HepG2 (cell line): Measurements from ENCODE around the gene SPAAR. TPM values are rescaled to one million over a fixed set of nuclear protein-coding genes. Genes with fewer than 3 reads are reported as not detected.

Experiments
- ATAC-seq: fragments of 200-7000 bp; cut with Tn5 transposase; 3 replicates; pipeline ENCODE4 v1.9.1; 2020; ENCODE audit warnings: mild to moderate bottlenecking, moderate library complexity
- BruUV-seq: library from RNA; stranded (reverse); fragments of 400-500 nt; replicated peaks from 2 replicates; lab custom pipeline; 2021; lab: Mats Ljungman, UMichigan
- CTCF ChIA-PET: fragments of 300-600 bp; formaldehyde crosslinking; extraction: SDS; loops from one replicate; lab custom pipeline; 2021; ENCODE audit warnings: low total read pairs, inconsistent platforms, low intra/inter-chr PET ratio; lab: Yijun Ruan, JAX
- POLR2A ChIA-PET: fragments of 350-600 bp; sonication (Branson Sonifier 250); formaldehyde crosslinking; loops from one replicate; lab custom pipeline; 2020; ENCODE audit warnings: antibody characterized with exemption, inconsistent platforms; lab: Yijun Ruan, JAX
- DNase-seq: peaks from one replicate; pipeline ENCODE4 v3.0.0-alpha.2; 2015; ENCODE audit warnings: low spot score
- FAIRE-seq: peaks from 3 replicates; lab custom pipeline; 2011; peaks lifted over from hg19 to GRCh38; lab: Jason Lieb, UNC
- H2AFZ ChIP-seq: one replicate; pipeline ENCODE4 v1.6.1; 2011; ENCODE audit warnings: low read length, inconsistent platforms
- H3K27ac ChIP-seq: fragments of 300-600 bp; 3 replicates; pipeline ENCODE4 v1.8.0; 2011; ENCODE audit warnings: mixed run types, mild to moderate bottlenecking, mixed read lengths, low read length, inconsistent platforms; ENCODE audit not compliant: insufficient read depth; ENCODE audit errors: extremely low read length
- H3K27me3 ChIP-seq, 2 experiments: fragments of 200-600 bp in 1 of 2; 2 replicates in 1 of 2; 3 replicates in 1 of 2; pipeline versions ENCODE4 v1.6.0 to v1.8.0; 2011; ENCODE audit warnings: low read length in 2 of 2, mild to moderate bottlenecking in 2 of 2, moderate library complexity in 2 of 2, inconsistent platforms in 1 of 2; ENCODE audit not compliant: insufficient read depth in 2 of 2, control insufficient read depth in 1 of 2
- H3K36me3 ChIP-seq, 2 experiments: fragments of 200-600 bp in 1 of 2; replicated peaks in 1 of 2; 2 replicates in 1 of 2; 3 replicates in 1 of 2; pipeline versions ENCODE4 v1.5.1 to v1.8.0; 2011; ENCODE audit warnings: low read length in 2 of 2, inconsistent platforms in 1 of 2; ENCODE audit not compliant: insufficient read depth in 2 of 2, control insufficient read depth in 1 of 2
- H3K4me1 ChIP-seq: 2 replicates; pipeline ENCODE4 v1.5.1; 2012; ENCODE audit warnings: low read length, inconsistent platforms; ENCODE audit not compliant: insufficient read depth
- H3K4me2 ChIP-seq: 2 replicates; pipeline ENCODE4 v1.6.0; 2011; ENCODE audit warnings: low read depth, low read length, inconsistent platforms
- H3K4me3 ChIP-seq, 3 experiments: fragments of 200-600 bp in 1 of 3; sonication (generic), shearing (Covaris generic) in 1 of 3; replicated peaks in 1 of 3; 2 replicates each; pipeline ENCODE4 v1.5.1; 2011 to 2016; ENCODE audit warnings: low read length in 3 of 3, inconsistent platforms in 2 of 3, low read depth in 2 of 3, mild to moderate bottlenecking in 2 of 3, control low read depth in 1 of 3, mixed read lengths in 1 of 3; ENCODE audit not compliant: insufficient read depth in 1 of 3
- H3K79me2 ChIP-seq: one replicate; pipeline ENCODE4 v1.6.1; 2011; ENCODE audit warnings: low read length, inconsistent platforms; ENCODE audit not compliant: insufficient read depth
- H3K9ac ChIP-seq: 2 replicates; pipeline ENCODE4 v1.6.0; 2011; ENCODE audit warnings: mild to moderate bottlenecking, low read depth, low read length, inconsistent platforms; ENCODE audit not compliant: insufficient read depth
- H3K9me3 ChIP-seq: 2 replicates; pipeline ENCODE4 v1.5.1; 2012; ENCODE audit warnings: mild to moderate bottlenecking, low read length
- H4K20me1 ChIP-seq: 2 replicates; pipeline ENCODE4 v1.6.0; 2011; ENCODE audit warnings: inconsistent platforms, mild to moderate bottlenecking, low read length, moderate library complexity; ENCODE audit not compliant: insufficient read depth
- ELF3 ChIP-seq: IDR thresholded peaks from 2 replicates; pipeline ENCODE4 v1.6.1; 2016; ENCODE audit warnings: missing genetic modification reagents, missing compliant biosample characterization
- FOXK2 ChIP-seq: fragments of 450-650 bp; IDR thresholded peaks from 2 replicates; pipeline ENCODE4 v1.6.1; 2016
- KDM5B ChIP-seq: sonication (generic); formaldehyde crosslinking; IDR thresholded peaks from 2 replicates; pipeline ENCODE4 v1.4.0; 2020; ENCODE audit warnings: missing genetic modification reagents, mild to moderate bottlenecking, borderline replicate concordance
- NFYB ChIP-seq: sonication (generic); formaldehyde crosslinking; IDR thresholded peaks from 2 replicates; pipeline ENCODE4 v1.4.0; 2020; ENCODE audit warnings: missing genetic modification reagents
- ONECUT2 ChIP-seq: sonication (generic); formaldehyde crosslinking; IDR thresholded peaks from 2 replicates; pipeline ENCODE4 v1.4.0; 2020; ENCODE audit warnings: missing genetic modification reagents
- SIN3A ChIP-seq: IDR thresholded peaks from 2 replicates; pipeline ENCODE4 v1.6.1; 2011; ENCODE audit warnings: low read depth, mild to moderate bottlenecking, control low read depth, low read length, borderline replicate concordance
- SMAD1 ChIP-seq: sonication (generic); formaldehyde crosslinking; IDR thresholded peaks from 2 replicates; pipeline ENCODE4 v1.4.0; 2020; ENCODE audit warnings: missing genetic modification reagents, low read depth, mild to moderate bottlenecking, borderline replicate concordance
- TP53 ChIP-seq: sonication (generic); formaldehyde crosslinking; conservative IDR thresholded peaks from 2 replicates; pipeline ENCODE4 v1.4.0; 2020; ENCODE audit warnings: missing genetic modification reagents
- XRCC5 ChIP-seq: fragments of 200-400 bp; formaldehyde crosslinking; optimal IDR thresholded peaks from 2 replicates; pipeline ENCODE3; 2017; ENCODE audit warnings: mild to moderate bottlenecking, low read length
- ZBTB37 ChIP-seq: sonication (generic); formaldehyde crosslinking; IDR thresholded peaks from 2 replicates; pipeline ENCODE4 v1.4.0; 2020; ENCODE audit warnings: mild to moderate bottlenecking, missing genetic modification reagents
- ZNF292 ChIP-seq: sonication (generic); formaldehyde crosslinking; IDR thresholded peaks from 2 replicates; pipeline ENCODE4 v1.8.1; 2022; ENCODE audit warnings: mild to moderate bottlenecking, low read depth, missing genetic modification reagents, borderline replicate concordance
- ZNF33B ChIP-seq: sonication (generic); formaldehyde crosslinking; IDR thresholded peaks from 2 replicates; pipeline ENCODE4 v1.5.1; 2020; ENCODE audit warnings: mild to moderate bottlenecking, missing genetic modification reagents
- ZNF850 ChIP-seq: sonication (generic); formaldehyde crosslinking; conservative IDR thresholded peaks from 2 replicates; pipeline ENCODE4 v1.9.0; 2021; ENCODE audit warnings: mild to moderate bottlenecking, missing genetic modification reagents
- WGBS: methylation state at CpG from one replicate; pipeline ENCODE4 v1.1.6; 2017; ENCODE audit warnings: low lambda C conversion rate; 5-methylcytosine and 5-hydroxymethylcytosine counted together
- in situ Hi-C: cut with HindIII; loops from 2 replicates; pipeline ENCODE4 v1.10.0; 2017; ENCODE audit warnings: low pct_unique_long_range_greater_than_20kb; ENCODE audit not compliant: extremely low pct_ligation_motif_present
- intact Hi-C: fragments of 100-400 bp; cut with micrococcal nuclease; formaldehyde crosslinking; loops from one replicate; pipeline ENCODE4 v1.10.0; 2022; ENCODE audit not compliant: unreplicated experiment
- polyA plus RNA-seq, 8 experiments: library from polyadenylated mRNA; depleted of rRNA in 3 of 8; stranded (reverse) in 7 of 8; unstranded in 1 of 8; fragments of >200 nt; fragmentation: Illumina TruSeq in 4 of 8; extraction: Trizol in 4 of 8; gene quantifications; 2 replicates each; pipeline versions ENCODE4 v1.2.1 to v1.2.3, GENCODE V29; 2011 to 2016; ENCODE audit warnings: low read depth in 4 of 8, missing spikeins in 1 of 8, mixed read lengths in 1 of 8; ENCODE audit not compliant: insufficient read depth in 1 of 8
- total RNA-seq, 5 experiments: library from RNA; depleted of rRNA; stranded (reverse); fragments of >200 nt; fragmentation: Illumina TruSeq; extraction: Trizol; gene quantifications; 2 replicates each; pipeline ENCODE4 v1.2.3, GENCODE V29; 2016; ENCODE audit warnings: low read depth in 1 of 5
- TF ChIP-seq, protein P1 (sequence below): sonication (generic); formaldehyde crosslinking; IDR thresholded peaks from 2 replicates; pipeline ENCODE4 v1.4.0; 2020; ENCODE audit warnings: mild to moderate bottlenecking, missing genetic modification reagents
- TF ChIP-seq, protein P2 (sequence below): sonication (generic); formaldehyde crosslinking; IDR thresholded peaks from 2 replicates; pipeline ENCODE4 v1.8.0; 2023; ENCODE audit warnings: mild to moderate bottlenecking, missing genetic modification reagents
- TF ChIP-seq, protein P3 (sequence below): sonication (generic); formaldehyde crosslinking; IDR thresholded peaks from 2 replicates; pipeline ENCODE4 v1.9.0; 2021; ENCODE audit warnings: missing genetic modification reagents, borderline replicate concordance
- TF ChIP-seq, protein P4 (sequence below): sonication (generic); formaldehyde crosslinking; IDR thresholded peaks from 2 replicates; pipeline ENCODE4 v1.5.1; 2020; ENCODE audit warnings: missing genetic modification reagents, mild to moderate bottlenecking, borderline replicate concordance

Gene SPAAR
- total and polyA plus RNA-seq, 2 of the 13 experiments (the other 11 are each of a cell fraction or from before 2014, with no cell fraction given), result 0.07 TPM; not detected in 1

- Histone ChIP-seq H4K20me1 (no peaks in the 10 kb centered on the region), H3K27ac (no peak overlapping the region), H3K4me1 (peaks cover 9% of the 10 kb centered on the region), H3K4me2 (no peak overlapping the region), H3K27me3 (peaks cover 0 to 6% of the 10 kb centered on the region in 2 experiments; a peak in 2 of 5 replicates), H3K9me3 (no peaks in the 10 kb centered on the region), H3K36me3 (no peaks in the 10 kb centered on the region), H3K9ac (no peak overlapping the region), H2AFZ (no peak overlapping the region), H3K4me3 (no peak overlapping the region), H3K79me2 (no peaks in the 10 kb centered on the region)
- ChIA-PET CTCF (no interaction called here), POLR2A (no interaction called here)
- no peak for ATAC-seq
- BruUV-seq, result no TSS peak
- 32% methylated on average over 8 of the region's 8 CpGs for WGBS
- intact Hi-C loops, result no loop called here
- DNase-seq, result no peak
- FAIRE-seq, result no peak
- in situ Hi-C loops, result no loop called here
- TF ChIP-seq NFYB (CRISPR knock-in tag), result no peak
- no peak for TF ChIP-seq KDM5B (CRISPR knock-in tag)
- no peak for TF ChIP-seq SIN3A
- TF ChIP-seq, protein P1, sequence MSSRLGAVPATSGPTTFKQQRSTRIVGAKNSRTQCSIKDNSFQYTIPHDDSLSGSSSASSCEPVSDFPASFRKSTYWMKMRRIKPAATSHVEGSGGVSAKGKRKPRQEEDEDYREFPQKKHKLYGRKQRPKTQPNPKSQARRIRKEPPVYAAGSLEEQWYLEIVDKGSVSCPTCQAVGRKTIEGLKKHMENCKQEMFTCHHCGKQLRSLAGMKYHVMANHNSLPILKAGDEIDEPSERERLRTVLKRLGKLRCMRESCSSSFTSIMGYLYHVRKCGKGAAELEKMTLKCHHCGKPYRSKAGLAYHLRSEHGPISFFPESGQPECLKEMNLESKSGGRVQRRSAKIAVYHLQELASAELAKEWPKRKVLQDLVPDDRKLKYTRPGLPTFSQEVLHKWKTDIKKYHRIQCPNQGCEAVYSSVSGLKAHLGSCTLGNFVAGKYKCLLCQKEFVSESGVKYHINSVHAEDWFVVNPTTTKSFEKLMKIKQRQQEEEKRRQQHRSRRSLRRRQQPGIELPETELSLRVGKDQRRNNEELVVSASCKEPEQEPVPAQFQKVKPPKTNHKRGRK (CRISPR knock-in tag), result no peak
- TF ChIP-seq, protein P2, sequence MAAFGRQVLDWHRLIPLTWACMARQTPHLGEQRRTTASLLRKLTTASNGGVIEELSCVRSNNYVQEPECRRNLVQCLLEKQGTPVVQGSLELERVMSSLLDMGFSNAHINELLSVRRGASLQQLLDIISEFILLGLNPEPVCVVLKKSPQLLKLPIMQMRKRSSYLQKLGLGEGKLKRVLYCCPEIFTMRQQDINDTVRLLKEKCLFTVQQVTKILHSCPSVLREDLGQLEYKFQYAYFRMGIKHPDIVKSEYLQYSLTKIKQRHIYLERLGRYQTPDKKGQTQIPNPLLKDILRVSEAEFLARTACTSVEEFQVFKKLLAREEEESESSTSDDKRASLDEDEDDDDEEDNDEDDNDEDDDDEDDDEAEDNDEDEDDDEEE (CRISPR knock-in tag), result no peak
- no peak for TF ChIP-seq XRCC5
- TF ChIP-seq, protein P3, sequence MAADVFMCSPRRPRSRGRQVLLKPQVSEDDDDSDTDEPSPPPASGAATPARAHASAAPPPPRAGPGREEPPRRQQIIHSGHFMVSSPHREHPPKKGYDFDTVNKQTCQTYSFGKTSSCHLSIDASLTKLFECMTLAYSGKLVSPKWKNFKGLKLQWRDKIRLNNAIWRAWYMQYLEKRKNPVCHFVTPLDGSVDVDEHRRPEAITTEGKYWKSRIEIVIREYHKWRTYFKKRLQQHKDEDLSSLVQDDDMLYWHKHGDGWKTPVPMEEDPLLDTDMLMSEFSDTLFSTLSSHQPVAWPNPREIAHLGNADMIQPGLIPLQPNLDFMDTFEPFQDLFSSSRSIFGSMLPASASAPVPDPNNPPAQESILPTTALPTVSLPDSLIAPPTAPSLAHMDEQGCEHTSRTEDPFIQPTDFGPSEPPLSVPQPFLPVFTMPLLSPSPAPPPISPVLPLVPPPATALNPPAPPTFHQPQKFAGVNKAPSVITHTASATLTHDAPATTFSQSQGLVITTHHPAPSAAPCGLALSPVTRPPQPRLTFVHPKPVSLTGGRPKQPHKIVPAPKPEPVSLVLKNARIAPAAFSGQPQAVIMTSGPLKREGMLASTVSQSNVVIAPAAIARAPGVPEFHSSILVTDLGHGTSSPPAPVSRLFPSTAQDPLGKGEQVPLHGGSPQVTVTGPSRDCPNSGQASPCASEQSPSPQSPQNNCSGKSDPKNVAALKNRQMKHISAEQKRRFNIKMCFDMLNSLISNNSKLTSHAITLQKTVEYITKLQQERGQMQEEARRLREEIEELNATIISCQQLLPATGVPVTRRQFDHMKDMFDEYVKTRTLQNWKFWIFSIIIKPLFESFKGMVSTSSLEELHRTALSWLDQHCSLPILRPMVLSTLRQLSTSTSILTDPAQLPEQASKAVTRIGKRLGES, result no peak
- TF ChIP-seq FOXK2, result no peak
- no peak for TF ChIP-seq ELF3 (CRISPR knock-in tag)
- no peak for TF ChIP-seq ZBTB37 (CRISPR knock-in tag)
- TF ChIP-seq ZNF33B, result no peak
- TF ChIP-seq ZNF292 (CRISPR knock-in tag), result no peak
- no peak for TF ChIP-seq SMAD1
- TF ChIP-seq ZNF850, result no peak
- no peak for TF ChIP-seq TP53 (CRISPR knock-in tag)
- TF ChIP-seq, protein P4, sequence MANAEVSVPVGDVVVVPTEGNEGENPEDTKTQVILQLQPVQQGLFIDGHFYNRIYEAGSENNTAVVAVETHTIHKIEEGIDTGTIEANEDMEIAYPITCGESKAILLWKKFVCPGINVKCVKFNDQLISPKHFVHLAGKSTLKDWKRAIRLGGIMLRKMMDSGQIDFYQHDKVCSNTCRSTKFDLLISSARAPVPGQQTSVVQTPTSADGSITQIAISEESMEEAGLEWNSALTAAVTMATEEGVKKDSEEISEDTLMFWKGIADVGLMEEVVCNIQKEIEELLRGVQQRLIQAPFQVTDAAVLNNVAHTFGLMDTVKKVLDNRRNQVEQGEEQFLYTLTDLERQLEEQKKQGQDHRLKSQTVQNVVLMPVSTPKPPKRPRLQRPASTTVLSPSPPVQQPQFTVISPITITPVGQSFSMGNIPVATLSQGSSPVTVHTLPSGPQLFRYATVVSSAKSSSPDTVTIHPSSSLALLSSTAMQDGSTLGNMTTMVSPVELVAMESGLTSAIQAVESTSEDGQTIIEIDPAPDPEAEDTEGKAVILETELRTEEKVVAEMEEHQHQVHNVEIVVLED (CRISPR knock-in tag), result no peak
- no peak for TF ChIP-seq ONECUT2
Measured at GRCh38 chr9:35939679-35940250, 30.5 kb downstream of the SPAAR start.
